GM10847 (cell line): Measurements from ENCODE around the gene HOXC13.

Source experiments
- POLR2A ChIP-seq: IDR thresholded peaks from 2 replicates; pipeline ENCODE4 v1.6.1; 2011; ENCODE audit not compliant: insufficient read length; ENCODE audit errors: extremely low read depth

HOXC13 gene

DNA sequence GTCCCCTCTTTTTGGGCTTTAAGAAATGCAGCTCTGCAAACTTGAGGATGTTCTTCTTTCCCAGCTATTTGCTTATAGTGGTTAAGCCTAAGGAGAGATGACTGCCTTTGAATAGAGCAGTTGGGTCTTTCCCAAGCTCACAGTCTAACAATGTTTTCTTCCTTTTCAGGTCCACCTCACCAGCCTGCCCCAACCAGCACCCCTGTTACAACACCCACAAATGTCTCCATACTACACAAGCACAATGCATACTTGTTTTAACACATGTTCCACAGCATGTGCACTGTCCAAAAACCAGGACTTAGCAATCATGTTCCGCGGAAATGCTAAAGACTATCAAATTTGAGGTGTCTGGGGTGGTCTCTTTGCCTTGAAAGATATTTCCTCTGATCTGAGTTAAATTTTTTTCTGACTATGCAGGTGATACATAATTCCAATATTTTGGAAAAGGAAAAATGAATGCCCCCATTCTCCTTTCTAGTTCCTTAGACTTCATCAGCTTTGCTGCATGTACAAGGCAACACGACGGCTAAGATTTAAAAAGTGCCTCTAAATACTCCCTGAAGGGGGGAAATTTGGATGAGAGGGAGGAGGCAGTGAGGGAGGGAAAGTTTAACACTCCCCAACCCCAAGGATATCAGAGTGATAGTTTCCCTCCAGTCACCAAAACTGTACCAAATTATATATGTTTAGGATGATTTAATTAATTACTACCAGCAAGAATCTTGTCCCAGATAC lies 6.6 kb upstream of the HOXC13 start:
- TF ChIP-seq POLR2A, result no peak

DNA sequence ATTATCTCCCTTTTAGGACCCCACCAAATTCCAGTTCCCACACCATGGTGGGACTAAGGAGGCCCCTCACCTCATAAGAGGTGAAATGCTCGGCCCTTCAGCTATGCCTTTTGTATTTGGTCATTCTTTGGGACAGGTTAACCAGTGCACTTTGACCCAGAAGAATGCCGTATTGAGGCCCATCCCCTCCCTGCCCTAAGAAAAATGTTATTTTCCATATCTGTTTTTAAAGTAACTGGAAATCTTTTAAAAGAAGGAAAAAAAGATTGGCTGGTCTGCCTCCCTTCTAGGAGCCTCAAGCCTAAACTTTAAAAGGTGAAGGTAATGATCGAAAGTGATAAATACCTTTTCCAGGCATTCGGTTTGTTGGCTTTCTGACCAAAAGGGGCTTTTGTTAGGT lies 5.7 kb upstream of the HOXC13 start:
- TF ChIP-seq POLR2A, result no peak

DNA sequence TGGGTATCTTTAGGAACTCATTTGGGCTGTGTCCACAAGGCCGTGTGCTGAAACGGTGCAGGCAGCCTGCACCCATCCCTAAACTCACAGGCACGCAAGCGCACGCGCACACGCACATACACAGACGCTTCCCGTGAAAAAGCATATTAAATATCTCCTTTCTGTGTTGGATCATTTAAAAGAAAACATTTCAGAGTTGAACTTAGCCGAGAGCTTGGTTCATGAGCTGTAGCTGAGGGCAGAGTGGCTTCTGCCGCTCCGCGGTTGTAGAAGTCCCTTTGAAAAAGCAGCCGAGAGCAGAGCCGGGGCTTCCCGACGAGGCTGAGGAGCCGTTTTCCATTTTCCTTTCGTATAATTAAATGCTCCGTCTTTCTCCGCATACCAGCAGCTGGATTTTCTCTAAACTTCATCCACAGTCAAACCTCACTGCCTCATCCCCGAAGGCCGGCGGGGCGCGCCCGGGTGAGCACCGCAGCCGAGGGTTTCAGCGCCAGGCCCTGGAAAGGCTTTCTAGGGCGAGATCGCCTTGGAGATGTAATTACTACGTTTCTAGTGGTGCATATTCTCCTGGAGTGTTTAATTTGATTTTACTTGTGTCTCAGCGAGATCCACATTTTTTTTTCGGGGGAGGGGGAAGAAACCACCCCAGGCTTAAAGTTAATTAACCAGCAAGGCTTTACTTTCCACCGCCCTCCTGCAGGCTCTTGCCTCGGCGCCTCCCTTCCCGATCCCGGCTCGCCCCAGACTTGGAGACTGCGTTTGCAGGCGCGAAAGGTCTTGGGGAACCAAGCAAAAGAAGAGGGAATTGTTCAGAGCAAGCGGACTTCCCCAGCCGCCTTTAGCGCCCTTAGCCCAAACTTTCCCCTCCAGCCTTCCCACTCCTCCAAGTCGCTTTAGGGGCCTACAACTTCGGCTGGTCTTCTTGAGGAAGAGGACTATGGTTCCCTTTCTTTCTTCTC lies 3.0 kb upstream of the HOXC13 start:
- TF ChIP-seq POLR2A, result no peak

DNA sequence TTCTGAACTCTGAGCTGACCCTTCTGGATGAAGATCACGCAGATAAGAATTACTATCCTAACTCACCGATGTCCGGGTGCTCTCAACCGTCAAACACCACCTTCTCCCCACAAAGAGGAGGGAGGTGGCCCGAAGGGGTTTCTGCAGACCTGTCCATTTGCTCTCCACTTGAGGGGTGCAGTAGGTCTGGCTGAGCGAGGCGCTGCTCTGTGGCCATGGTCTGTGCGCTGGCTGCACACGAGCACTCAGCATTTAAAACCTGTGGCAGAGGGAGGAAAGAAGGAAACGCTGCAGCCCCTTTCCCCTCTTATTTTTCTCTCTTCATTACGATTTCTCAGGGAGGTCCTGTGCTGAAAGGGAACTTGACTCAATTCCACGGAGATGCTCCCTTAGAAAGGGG lies 1.5 kb upstream of the HOXC13 start:
- TF ChIP-seq POLR2A, result no peak

DNA sequence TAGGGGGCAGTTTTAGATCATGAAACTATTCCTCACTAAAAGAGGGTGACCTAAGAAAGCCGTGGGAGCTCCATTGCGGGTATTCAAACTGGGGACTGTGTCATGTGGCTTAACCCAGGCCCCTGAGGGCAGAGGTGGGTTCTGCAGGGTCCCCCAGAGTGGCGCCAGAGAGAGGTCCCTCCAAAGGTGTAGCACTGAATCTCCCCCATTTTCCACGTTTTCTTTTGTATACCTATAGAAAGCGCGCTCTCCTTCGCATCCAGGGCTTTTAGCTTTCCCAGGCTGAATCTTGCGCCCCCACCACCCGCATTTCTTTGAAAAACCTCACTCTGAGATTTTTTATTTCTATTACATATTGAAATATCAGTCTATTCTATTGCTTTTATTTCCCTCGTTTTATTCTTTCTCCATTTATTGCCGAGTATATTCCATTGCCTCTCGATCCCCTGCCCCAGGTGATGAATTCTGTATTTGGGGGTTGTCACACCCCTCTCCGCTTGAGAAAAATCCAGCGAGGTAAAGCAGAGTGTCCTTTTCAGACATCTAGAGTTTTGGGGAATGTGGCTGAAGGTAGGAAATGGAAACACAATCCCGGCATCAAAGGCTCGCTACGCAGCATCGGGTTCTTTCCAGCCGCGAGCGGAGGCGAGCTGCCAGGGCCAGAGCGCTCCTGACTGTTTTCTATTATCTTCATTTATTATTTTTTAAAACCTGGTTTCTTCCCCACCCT lies 870 bp upstream of the HOXC13 start:
- TF ChIP-seq POLR2A, result no peak

DNA sequence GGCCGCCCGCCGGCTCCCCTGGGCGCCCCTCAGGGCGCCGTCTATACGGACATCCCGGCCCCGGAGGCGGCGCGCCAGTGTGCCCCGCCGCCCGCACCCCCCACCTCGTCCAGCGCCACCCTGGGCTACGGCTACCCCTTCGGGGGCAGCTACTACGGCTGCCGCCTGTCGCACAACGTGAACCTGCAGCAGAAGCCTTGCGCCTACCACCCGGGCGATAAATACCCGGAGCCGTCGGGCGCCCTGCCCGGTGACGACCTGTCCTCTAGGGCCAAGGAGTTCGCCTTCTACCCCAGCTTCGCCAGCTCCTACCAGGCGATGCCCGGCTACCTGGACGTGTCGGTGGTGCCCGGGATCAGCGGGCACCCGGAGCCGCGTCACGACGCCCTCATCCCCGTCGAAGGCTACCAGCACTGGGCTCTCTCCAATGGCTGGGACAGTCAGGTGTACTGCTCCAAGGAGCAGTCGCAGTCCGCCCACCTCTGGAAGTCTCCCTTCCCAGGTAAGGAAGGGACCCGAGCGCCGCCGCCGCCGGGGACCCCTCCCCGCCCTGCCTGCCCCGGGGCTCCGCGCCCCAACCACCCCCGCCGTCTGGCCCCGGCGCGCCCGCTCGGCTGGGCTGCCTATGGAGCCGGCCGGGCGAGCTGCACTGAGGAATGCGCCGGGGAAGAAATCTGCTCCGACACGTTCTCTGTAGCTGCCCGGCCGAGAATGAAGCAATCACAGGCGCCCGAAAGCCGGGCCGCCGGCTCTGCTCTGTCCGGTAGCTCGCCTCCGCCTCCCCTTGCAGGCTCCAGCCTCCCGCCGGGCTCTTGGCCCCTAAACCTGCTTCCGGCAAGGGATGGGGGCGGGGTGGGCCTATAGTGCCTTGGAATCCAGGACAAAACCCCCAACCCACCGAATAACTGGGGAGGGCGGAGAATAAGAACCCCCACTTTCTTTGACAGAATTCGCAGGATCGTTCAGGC lies 794 bp downstream of the HOXC13 start:
- no peak for TF ChIP-seq POLR2A

DNA sequence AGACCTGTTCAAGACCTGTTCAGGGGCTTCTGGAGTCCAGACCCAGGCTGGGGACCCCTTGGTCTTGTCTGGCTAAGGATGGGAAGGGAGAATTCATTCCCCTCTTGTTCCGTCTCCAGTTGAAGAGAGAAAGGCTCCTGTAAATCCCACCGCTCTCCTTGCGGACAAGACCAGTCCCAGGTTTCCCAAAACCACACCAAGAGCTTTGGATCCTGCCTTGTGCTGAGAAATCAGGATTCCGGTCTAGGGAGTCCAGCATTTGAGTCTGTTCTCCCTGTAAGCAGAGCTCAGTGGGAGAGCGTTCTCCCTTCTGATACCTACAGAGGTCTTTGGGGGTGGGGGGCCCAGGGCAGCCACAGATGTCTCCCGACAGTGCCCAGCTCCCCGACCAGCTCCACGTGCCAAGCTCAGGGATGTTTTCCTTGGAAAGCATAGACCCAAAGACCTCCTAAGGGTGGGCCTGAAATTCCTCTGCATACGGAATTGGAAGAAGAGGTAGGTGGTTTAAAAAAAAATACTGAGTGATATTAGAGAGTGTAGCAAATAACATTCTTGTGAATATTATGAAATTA lies 1.9 kb downstream of the HOXC13 start:
- TF ChIP-seq POLR2A, result no peak

DNA sequence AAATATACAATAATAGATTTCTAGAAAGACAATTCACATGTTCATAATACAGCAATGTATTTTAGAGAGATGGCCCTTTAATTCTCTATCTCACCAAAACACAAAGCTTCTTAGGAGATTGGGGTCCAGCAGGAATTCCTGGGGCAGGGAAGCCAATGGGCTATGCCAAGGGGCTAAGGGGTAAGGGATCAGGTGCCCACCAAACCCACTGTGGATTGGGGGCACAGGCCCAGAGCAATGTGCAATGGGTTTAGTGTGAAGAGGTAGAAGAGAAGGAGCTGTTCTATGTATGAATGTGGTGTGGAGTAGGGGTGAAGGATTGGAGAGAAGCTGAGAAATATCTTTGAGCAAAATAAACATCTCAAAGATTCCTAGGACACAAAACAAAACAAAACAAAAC lies 2.6 kb downstream of the HOXC13 start:
- no peak for TF ChIP-seq POLR2A

DNA sequence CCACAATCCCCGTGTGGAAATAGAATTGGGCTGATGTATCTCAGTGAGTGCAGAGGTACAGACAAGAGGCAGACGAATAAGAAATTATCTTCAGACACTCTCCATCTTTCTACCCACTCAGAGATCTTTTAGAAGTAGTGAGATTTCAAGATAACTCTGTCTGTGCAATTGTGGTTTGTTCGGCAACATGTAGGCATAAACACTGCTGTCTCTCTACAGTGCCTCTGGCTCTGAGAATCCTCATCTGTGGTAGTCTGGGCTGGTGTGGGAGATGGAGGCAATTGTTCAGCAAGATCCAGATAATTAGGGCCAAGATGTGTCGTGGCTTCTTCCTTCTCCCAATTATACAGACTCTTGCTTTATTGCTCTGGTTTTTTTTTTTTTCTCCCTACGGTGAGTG lies 3.1 kb downstream of the HOXC13 start:
- no peak for TF ChIP-seq POLR2A

DNA sequence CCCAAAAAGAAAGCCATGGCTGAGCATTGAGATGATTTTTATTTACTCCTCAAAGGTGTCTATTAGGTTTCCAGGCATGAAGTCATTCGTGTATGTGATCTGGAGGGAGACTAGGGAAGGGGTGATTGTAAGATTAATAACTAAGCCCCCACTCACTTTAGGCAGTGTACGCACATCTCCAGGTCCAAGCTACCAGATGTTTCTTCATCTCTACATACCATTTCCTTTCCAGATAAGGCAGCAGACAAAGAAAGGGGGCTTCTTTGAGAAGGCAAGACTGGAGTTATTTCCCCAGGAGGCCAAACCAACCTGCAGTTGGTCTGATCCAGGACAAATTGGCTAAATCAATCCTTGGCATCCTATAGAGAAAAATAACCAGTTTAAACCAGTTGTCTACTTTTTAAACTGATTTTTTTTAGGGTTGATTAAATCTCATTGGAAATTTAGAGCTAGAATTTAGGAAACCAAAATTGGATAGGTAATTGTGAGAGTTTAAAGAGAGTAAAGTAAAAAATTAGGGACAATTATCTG lies 3.9 kb downstream of the HOXC13 start:
- no peak for TF ChIP-seq POLR2A

DNA sequence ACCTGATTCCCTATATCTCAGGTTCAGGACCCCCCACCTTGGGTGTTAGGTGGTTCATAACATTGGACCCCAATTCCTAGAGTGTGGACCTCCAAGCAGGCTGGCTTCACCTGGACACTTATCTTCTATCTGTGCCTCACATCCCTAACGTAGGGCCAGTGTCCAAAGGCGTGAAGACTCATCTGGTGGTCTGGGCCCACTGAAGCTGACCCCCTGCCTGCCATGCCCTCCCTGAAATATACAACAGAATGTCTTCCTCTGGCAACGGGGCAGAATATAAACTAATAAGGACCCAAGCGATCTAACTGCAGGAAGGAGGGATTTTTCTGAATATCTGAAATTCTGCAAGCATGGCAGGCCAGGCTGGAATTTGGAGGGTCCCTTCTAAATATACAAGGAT lies 5.6 kb downstream of the HOXC13 start:
- TF ChIP-seq POLR2A, result no peak

DNA sequence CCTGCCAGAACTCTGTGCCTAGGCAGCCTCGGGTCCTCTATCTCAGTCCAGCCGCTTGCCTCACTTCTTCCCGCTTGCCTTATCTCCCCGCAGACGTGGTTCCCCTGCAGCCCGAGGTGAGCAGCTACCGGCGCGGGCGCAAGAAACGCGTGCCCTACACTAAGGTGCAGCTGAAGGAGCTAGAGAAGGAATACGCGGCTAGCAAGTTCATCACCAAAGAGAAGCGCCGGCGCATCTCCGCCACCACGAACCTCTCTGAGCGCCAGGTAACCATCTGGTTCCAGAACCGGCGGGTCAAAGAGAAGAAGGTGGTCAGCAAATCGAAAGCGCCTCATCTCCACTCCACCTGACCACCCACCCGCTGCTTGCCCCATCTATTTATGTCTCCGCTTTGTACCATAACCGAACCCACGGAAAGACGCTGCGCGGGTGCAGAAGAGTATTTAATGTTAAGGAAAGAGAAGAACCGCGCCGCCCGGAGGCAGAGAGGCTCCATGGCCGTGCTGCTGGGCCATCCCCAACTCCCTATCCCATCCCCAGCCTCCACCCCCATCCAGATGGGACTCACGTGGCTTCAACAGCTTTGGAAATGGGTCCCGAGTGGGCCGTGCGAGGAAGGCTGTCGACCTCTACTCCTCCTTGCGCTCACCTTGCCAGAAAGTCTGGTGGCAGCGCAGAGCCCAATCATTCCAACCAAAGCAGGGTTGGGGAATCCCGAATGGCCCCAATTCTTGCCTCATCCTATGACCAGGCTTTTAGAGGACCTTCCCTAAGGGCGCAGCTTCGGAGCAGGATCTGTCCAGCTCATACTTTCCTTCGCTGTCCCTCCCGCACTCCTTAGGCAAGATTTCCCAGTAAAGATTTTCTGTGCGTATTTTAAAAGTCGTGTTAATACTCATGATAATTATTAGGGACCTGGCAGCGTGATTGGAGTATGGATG lies 6.5 kb downstream of the HOXC13 start:
- no peak for TF ChIP-seq POLR2A

DNA sequence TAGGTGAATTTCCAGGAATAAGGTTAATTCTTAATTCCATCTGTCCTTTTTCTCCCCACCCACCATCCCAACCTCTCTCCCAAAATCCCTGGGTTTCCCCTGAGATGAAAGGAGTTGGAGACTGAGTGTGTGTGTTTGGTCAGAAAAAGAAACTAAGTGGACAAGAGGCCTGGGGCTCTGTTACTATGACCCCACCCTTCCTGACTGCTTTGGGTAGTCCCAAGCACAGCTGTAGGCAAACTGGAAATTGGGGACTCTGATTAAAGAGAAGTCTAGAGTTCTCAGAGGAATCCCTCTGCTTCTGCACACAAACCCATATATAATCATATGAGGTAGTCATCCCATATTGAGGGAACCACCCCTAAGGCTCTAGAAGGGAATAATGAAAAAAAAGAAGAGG lies 9.1 kb downstream of the HOXC13 start:
- no peak for TF ChIP-seq POLR2A
